GM12878 (cell line): ENCODE results near the gene IRF6. TPM values are rescaled to one million over a fixed set of nuclear protein-coding genes. Genes with fewer than 3 reads are reported as not detected.
A peak's percentile ranks its signal among the peaks of the same experiment; 100 is the strongest.

Experiments
- ATF7 ChIP-seq: fragments of 450-650 bp; IDR thresholded peaks from 2 replicates; pipeline ENCODE4 v1.6.1; 2016; ENCODE audit warnings: low read depth, mild to moderate bottlenecking
- CHD1 ChIP-seq: IDR thresholded peaks from 2 replicates; pipeline ENCODE4 v1.6.1; 2012; ENCODE audit warnings: low read depth, low read length, improper control_type of control experiment
- CREM ChIP-seq: IDR thresholded peaks from 2 replicates; pipeline ENCODE4 v1.6.1; 2014; ENCODE audit warnings: antibody characterized with exemption, low read depth
- E2F8 ChIP-seq: fragments of 450-650 bp; IDR thresholded peaks from 2 replicates; pipeline ENCODE4 v1.6.1; 2018; ENCODE audit warnings: mild to moderate bottlenecking, low read depth, moderate library complexity; ENCODE audit not compliant: partially characterized antibody
- EED ChIP-seq: sonication (generic); IDR thresholded peaks from 2 replicates; pipeline ENCODE4 v1.6.1; 2016; ENCODE audit warnings: antibody characterized with exemption, low read depth
- EGR1 ChIP-seq, 2 experiments: IDR thresholded peaks; 1 replicate in 1 of 2; 2 replicates in 1 of 2; pipeline ENCODE4 v1.6.1; 2011 to 2012; ENCODE audit warnings: low read depth in 2 of 2, low read length in 2 of 2, borderline replicate concordance in 1 of 2, mild to moderate bottlenecking in 1 of 2, moderate library complexity in 1 of 2
- FOXK2 ChIP-seq: fragments of 450-650 bp; IDR thresholded peaks from 2 replicates; pipeline ENCODE4 v1.6.1; 2017; ENCODE audit warnings: mild to moderate bottlenecking, moderate library complexity
- GATAD2B ChIP-seq: fragments of 450-650 bp; conservative IDR thresholded peaks from 2 replicates; pipeline ENCODE4 v1.6.1; 2017; ENCODE audit warnings: low read depth, mild to moderate bottlenecking, moderate library complexity
- KAT2A ChIP-seq: conservative IDR thresholded peaks from 2 replicates; pipeline ENCODE4 v1.6.1; 2011; ENCODE audit warnings: low read depth, low read length; ENCODE audit not compliant: control insufficient read depth
- KLF5 ChIP-seq: fragments of 450-650 bp; IDR thresholded peaks from 2 replicates; pipeline ENCODE4 v1.6.1; 2014; ENCODE audit warnings: mild to moderate bottlenecking; ENCODE audit not compliant: partially characterized antibody
- NFYA ChIP-seq: IDR thresholded peaks from 2 replicates; pipeline ENCODE4 v1.6.1; 2011; ENCODE audit warnings: low read depth, mild to moderate bottlenecking, low read length, improper control_type of control experiment, borderline replicate concordance
- PAX5 ChIP-seq: IDR thresholded peaks from 2 replicates; pipeline ENCODE4 v1.6.1; 2011; ENCODE audit warnings: low read depth, low read length, borderline replicate concordance
- POLR2AphosphoS5 ChIP-seq: IDR thresholded peaks from 2 replicates; pipeline ENCODE4 v1.6.1; 2011; ENCODE audit warnings: mild to moderate bottlenecking, low read length, inconsistent platforms
- RELA ChIP-seq: fragments of 450-650 bp; IDR thresholded peaks from 2 replicates; pipeline ENCODE4 v1.8.0; 2014; ENCODE audit warnings: borderline replicate concordance; ENCODE audit not compliant: partially characterized antibody
- RELB ChIP-seq: fragments of 450-650 bp; IDR thresholded peaks from 2 replicates; pipeline ENCODE4 v1.6.1; 2017; ENCODE audit warnings: low read depth, mild to moderate bottlenecking, moderate library complexity
- SMAD5 ChIP-seq: IDR thresholded peaks from 2 replicates; pipeline ENCODE4 v1.6.1; 2016; ENCODE audit warnings: antibody characterized with exemption, low read depth
- TARDBP ChIP-seq: IDR thresholded peaks from 2 replicates; pipeline ENCODE4 v1.6.1; 2016; ENCODE audit warnings: borderline replicate concordance
- USF1 ChIP-seq: IDR thresholded peaks from 2 replicates; pipeline ENCODE4 v1.6.1; 2011; ENCODE audit warnings: borderline replicate concordance, low read depth, mild to moderate bottlenecking, moderate library complexity, mixed read lengths, low read length; ENCODE audit not compliant: insufficient read depth; ENCODE audit errors: extremely low read length
- WRNIP1 ChIP-seq: IDR thresholded peaks from 2 replicates; pipeline ENCODE4 v1.6.1; 2011; ENCODE audit warnings: low read depth, low read length, improper control_type of control experiment, borderline replicate concordance
- ZNF274 ChIP-seq: IDR thresholded peaks from one replicate; pipeline ENCODE4 v1.8.0; 2011; ENCODE audit not compliant: insufficient read length, insufficient read depth
- polyA plus RNA-seq, 11 experiments: library from polyadenylated mRNA; depleted of rRNA in 4 of 11; unstranded in 6 of 11; stranded (reverse) in 5 of 11; fragments of >200 nt; fragmentation: Nextera tagmentation in 4 of 11; fragmentation: Illumina TruSeq in 1 of 11; extraction: Ambion mirVana in 4 of 11; extraction: Trizol in 1 of 11; gene quantifications; 1 replicate in 1 of 11; 2 replicates in 10 of 11; pipeline versions ENCODE4 v1.2.1 to v1.2.3, GENCODE V29; 2011 to 2016; ENCODE audit warnings: inconsistent platforms in 2 of 11, missing spikeins in 2 of 11, low read depth in 1 of 11
- total RNA-seq, 4 experiments: library from RNA; depleted of rRNA in 3 of 4; stranded (reverse); fragments of >200 nt in 3 of 4; fragmentation: Illumina TruSeq in 1 of 4; extraction: Trizol in 1 of 4; gene quantifications; 2 replicates each; pipeline versions ENCODE4 v1.2.1 to v1.2.3, GENCODE V29; 2013 to 2021
- TF ChIP-seq, protein P1 (sequence below): IDR thresholded peaks from 2 replicates; pipeline ENCODE4 v1.6.1; 2012; ENCODE audit warnings: low read depth, low read length, improper control_type of control experiment
- TF ChIP-seq, protein P2 (sequence below): fragments of 450-650 bp; IDR thresholded peaks from 2 replicates; pipeline ENCODE4 v1.6.1; 2016; ENCODE audit warnings: mild to moderate bottlenecking

IRF6 gene
- total and polyA plus RNA-seq, 10 of the 15 experiments (the other 5 are each of a cell fraction or from before 2014, with no cell fraction given): 0.04 to 0.50 (median 0.09) TPM; not detected in 1

DNA sequence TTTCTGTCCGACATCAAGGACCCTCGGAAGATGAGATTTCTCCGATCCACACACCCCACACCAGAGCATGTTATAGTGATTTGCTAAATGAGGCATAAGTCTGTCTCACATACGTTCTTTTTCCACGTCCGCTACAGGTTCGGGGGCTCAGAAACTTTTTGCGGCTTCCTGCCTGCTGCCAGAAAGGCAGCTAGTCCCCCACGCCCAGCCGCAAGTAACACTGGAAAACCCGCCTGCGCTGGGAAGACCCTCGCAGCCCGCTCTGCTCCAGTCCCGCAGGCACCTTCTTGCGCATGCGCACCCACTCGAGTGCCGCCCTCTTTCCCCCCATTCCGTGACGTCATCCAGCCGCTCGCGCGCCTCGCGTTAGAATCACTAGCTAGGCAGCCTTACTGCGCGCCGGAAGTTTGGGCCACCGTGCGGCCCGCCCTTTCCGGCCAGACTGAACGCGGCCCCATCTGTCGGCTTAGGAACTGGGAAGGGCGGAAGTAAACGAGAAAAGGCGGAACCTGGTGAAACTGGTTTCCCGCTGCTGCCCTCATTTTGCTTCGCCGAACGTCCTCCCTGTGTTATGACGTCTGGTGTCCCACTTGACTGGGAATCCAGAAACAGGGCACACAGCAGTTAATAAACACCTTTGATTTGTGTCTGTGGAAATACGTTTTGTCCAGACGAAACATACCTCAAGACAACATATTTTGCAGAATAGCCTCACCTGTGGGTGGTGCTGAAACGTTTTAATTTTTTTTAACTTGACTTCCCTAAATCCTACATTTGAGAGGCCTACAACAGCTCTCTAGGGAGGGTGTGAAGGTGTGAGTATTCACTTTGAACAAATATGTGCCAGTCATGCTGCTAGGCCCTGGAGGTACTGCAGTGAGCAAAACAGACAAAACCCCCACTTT, 21.4 kb downstream of the IRF6 start, which contains the start of gene C1orf74 (continued):
- TF ChIP-seq EED: 0 out of 2 replicates have a peak, but pooled peaks have one; percentile 21
- TF ChIP-seq, protein P1, sequence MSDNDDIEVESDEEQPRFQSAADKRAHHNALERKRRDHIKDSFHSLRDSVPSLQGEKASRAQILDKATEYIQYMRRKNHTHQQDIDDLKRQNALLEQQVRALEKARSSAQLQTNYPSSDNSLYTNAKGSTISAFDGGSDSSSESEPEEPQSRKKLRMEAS: peak; percentile 72
- TF ChIP-seq RELA: peak; percentile 42
- peak; percentile 99 for TF ChIP-seq CREM
- no peak for TF ChIP-seq WRNIP1
- TF ChIP-seq PAX5: 0 out of 2 replicates have a peak, but pooled peaks have one; percentile 21
- TF ChIP-seq ZNF274: no peak
- 0 out of 3 replicates have a peak, but pooled peaks of 1 of the 2 experiments have one; percentile 29 for TF ChIP-seq EGR1 (IDR thresholded peaks at IDR 0.05; ENCODE audit: borderline replicate concordance in 1 of 2, low read depth in 2 of 2, low read length in 2 of 2)
- TF ChIP-seq KLF5: peak; percentile 68
- TF ChIP-seq CHD1: no peak
- TF ChIP-seq POLR2AphosphoS5: peak; percentile 86
- peak; percentile 68; the same call in 1 of the 2 replicates for TF ChIP-seq RELB
- peak; percentile 75 for TF ChIP-seq E2F8
- 0 out of 2 replicates have a peak, but pooled peaks have one; percentile 26 for TF ChIP-seq TARDBP
- no peak for TF ChIP-seq NFYA
- peak; percentile 99 for TF ChIP-seq ATF7
- no peak for TF ChIP-seq KAT2A
- no peak for TF ChIP-seq FOXK2
- TF ChIP-seq, protein P2, sequence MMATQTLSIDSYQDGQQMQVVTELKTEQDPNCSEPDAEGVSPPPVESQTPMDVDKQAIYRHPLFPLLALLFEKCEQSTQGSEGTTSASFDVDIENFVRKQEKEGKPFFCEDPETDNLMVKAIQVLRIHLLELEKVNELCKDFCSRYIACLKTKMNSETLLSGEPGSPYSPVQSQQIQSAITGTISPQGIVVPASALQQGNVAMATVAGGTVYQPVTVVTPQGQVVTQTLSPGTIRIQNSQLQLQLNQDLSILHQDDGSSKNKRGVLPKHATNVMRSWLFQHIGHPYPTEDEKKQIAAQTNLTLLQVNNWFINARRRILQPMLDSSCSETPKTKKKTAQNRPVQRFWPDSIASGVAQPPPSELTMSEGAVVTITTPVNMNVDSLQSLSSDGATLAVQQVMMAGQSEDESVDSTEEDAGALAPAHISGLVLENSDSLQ: peak; percentile 69; the same call in 1 of the 2 replicates
- no peak for TF ChIP-seq USF1
- peak; percentile 53 for TF ChIP-seq GATAD2B
- peak; percentile 89; the same call in 1 of the 2 replicates for TF ChIP-seq SMAD5
